Body of pancreas (tissue), 4 donors: ENCODE data around the gene IKZF2. TPM values are rescaled to one million over a fixed set of nuclear protein-coding genes. Genes with fewer than 3 reads are reported as not detected.

Experiments
- ATAC-seq: fragments of 150-250 bp; one replicate; pipeline ENCODE4 v1.9.1; 2016
- DNase-seq, 4 donors: peaks; one replicate each; pipeline ENCODE4 v3.0.0-alpha.2; 2019
- H3K27ac ChIP-seq, 4 donors: fragments of 200-600 bp; sonication (generic); 1 replicate in 3 of 4; 2 replicates in 1 of 4; pipeline versions ENCODE4 v1.5.1 to v1.6.1; 2016 to 2019; ENCODE audit warnings: mild to moderate bottlenecking in 1 of 4, mixed read lengths in 1 of 4, moderate library complexity in 1 of 4
- H3K27me3 ChIP-seq, 2 donors: fragments of 200-600 bp; sonication (generic); one replicate each; pipeline ENCODE4 v1.6.0; 2016; ENCODE audit warnings: mild to moderate bottlenecking in 1 of 2
- H3K36me3 ChIP-seq, 2 donors: fragments of 200-600 bp; sonication (generic); replicated peaks in 1 of 2; 2 replicates each; pipeline ENCODE4 v1.5.1; 2016; ENCODE audit warnings: low read depth in 2 of 2; ENCODE audit not compliant: insufficient read depth in 1 of 2
- H3K4me1 ChIP-seq: fragments of 200-600 bp; sonication (generic); one replicate; pipeline ENCODE4 v1.6.0; 2016
- H3K4me3 ChIP-seq, 2 donors: fragments of 200-600 bp; sonication (generic); 1 replicate in 1 of 2; 2 replicates in 1 of 2; pipeline ENCODE4 v1.5.1; 2016 to 2019
- H3K9me3 ChIP-seq, 3 donors: fragments of 200-600 bp; sonication (generic); 1 replicate in 2 of 3; 2 replicates in 1 of 3; pipeline ENCODE4 v1.5.1; 2016
- POLR2A ChIP-seq, 3 donors: fragments of 450-650 bp; IDR thresholded peaks; one replicate each; pipeline ENCODE4 v1.6.1; 2016; ENCODE audit warnings: antibody characterized with exemption in 3 of 3, mild to moderate bottlenecking in 2 of 3
- WGBS, 2 donors: methylation state at CpG; one replicate each; pipeline ENCODE4 v1.1.5; 2017; 5-methylcytosine and 5-hydroxymethylcytosine counted together
- intact Hi-C: fragments of 100-400 bp; cut with DNase I; formaldehyde crosslinking; loops from one replicate; pipeline ENCODE4 v1.15.1; 2023
- total RNA-seq, 2 donors: library from RNA; depleted of rRNA; stranded (reverse); fragments of >200 nt; gene quantifications; one replicate each; pipeline ENCODE4 v1.1.0, GENCODE V29; 2016
- TF ChIP-seq, protein P1 (sequence below), 7 experiments: fragments of 450-650 bp in 4 of 7; fragments of 200-600 bp in 3 of 7; sonication (generic) in 3 of 7; IDR thresholded peaks; one replicate each; pipeline ENCODE4 v1.5.1; 2016 to 2019; ENCODE audit warnings: antibody characterized with exemption in 7 of 7

The IKZF2 gene
- total RNA-seq, 2 donors from 2014 or later = 1.3 to 3.9 TPM

GRCh38 chr2:213137064-213137463, 14.3 kb downstream of the IKZF2 start:
- Histone ChIP-seq H3K27me3 (no peaks in the 10 kb centered on the region), H3K27ac (no peak overlapping the region), H3K4me3 (no peak overlapping the region), H3K36me3 (no peaks in the 10 kb centered on the region), H3K9me3 (no peaks in the 10 kb centered on the region), H3K4me1 (no peaks in the 10 kb centered on the region)
- ATAC-seq (no peak), DNase-seq (no peak)
- TF ChIP-seq, protein P1, sequence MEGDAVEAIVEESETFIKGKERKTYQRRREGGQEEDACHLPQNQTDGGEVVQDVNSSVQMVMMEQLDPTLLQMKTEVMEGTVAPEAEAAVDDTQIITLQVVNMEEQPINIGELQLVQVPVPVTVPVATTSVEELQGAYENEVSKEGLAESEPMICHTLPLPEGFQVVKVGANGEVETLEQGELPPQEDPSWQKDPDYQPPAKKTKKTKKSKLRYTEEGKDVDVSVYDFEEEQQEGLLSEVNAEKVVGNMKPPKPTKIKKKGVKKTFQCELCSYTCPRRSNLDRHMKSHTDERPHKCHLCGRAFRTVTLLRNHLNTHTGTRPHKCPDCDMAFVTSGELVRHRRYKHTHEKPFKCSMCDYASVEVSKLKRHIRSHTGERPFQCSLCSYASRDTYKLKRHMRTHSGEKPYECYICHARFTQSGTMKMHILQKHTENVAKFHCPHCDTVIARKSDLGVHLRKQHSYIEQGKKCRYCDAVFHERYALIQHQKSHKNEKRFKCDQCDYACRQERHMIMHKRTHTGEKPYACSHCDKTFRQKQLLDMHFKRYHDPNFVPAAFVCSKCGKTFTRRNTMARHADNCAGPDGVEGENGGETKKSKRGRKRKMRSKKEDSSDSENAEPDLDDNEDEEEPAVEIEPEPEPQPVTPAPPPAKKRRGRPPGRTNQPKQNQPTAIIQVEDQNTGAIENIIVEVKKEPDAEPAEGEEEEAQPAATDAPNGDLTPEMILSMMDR (IDR thresholded peaks at IDR 0.05) = no peak
- no peak for TF ChIP-seq POLR2A (IDR thresholded peaks at IDR 0.05)
- intact Hi-C loops = no loop called here
- 89 to 91% methylated on average over 4 of the region's 4 CpGs for WGBS, 2 donors

GRCh38 chr2:213129311-213129710, 22.1 kb downstream of the IKZF2 start:
- Histone ChIP-seq H3K36me3 (no peaks in the 10 kb centered on the region), H3K27ac (no peak overlapping the region), H3K9me3 (no peaks in the 10 kb centered on the region), H3K4me1 (peaks cover 7% of the 10 kb centered on the region), H3K4me3 (no peak overlapping the region), H3K27me3 (no peaks in the 10 kb centered on the region)
- ATAC-seq = no peak
- no peak for DNase-seq
- TF ChIP-seq, protein P1 (IDR thresholded peaks at IDR 0.05) = no peak
- TF ChIP-seq POLR2A (IDR thresholded peaks at IDR 0.05) = no peak
- WGBS, 2 donors = 75 to 86% methylated on average over 5 of the region's 5 CpGs
- intact Hi-C loops = no loop called here

DNA sequence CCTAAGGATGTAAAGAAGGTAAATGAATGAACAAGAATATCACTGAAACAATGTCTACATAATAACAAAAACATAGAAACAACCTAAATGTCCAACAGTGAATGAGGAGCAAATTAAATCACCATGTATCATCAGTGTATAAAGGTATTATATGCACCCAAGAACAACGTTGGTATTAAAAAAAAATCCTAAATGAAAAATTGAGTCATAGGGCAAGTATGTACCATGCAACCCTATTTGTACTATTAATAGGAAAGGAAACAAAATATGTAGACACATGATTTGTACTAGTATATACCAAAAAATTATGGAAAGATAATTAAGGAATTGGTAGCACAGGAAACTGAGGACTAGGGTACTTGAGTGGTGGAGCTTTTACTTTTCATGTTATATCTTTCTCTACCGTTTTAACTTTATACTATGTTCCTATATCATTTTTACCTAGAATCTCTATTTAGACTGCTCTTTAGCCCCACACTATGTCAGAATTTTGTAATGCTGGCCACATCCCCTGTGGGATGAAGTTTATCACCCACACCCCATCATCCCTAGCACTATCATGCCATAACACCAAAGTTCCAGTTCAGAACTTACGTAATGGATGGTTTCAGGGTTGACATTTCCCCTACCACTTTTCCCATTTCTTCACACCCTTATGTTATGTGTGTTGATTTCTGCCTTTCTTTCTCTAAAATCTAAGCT, 25.6 kb downstream of the IKZF2 start:
- H3K4me1 ChIP-seq = peaks cover 7% of the 10 kb centered on the region
- DNase-seq (no peak), ATAC-seq (no peak)
- no peak overlapping the region for H3K27ac ChIP-seq
- 78 to 86% methylated on average over 3 of the region's 3 CpGs for WGBS, 2 donors
- no peaks in the 10 kb centered on the region for H3K36me3 ChIP-seq
- H3K27me3 ChIP-seq = no peaks in the 10 kb centered on the region
- H3K9me3 ChIP-seq = no peaks in the 10 kb centered on the region
- no peak for TF ChIP-seq POLR2A (IDR thresholded peaks at IDR 0.05)
- TF ChIP-seq, protein P1 (IDR thresholded peaks at IDR 0.05) = no peak
- H3K4me3 ChIP-seq = no peak overlapping the region
- intact Hi-C loops = no loop called here

- ATAC-seq (no peak), DNase-seq (no peak)
- H3K9me3 ChIP-seq = no peaks in the 10 kb centered on the region
- TF ChIP-seq, protein P1 (IDR thresholded peaks at IDR 0.05) = no peak
- TF ChIP-seq POLR2A (IDR thresholded peaks at IDR 0.05) = no peak
- H3K4me3 ChIP-seq = no peak overlapping the region
- no peak overlapping the region for H3K27ac ChIP-seq
- no peaks in the 10 kb centered on the region for H3K27me3 ChIP-seq
- intact Hi-C loops = no loop called here
- H3K36me3 ChIP-seq = no peaks in the 10 kb centered on the region
- 75 to 86% methylated on average over 4 of the region's 4 CpGs for WGBS, 2 donors
- peaks cover 7% of the 10 kb centered on the region for H3K4me1 ChIP-seq
Observed at GRCh38 chr2:213122725-213123124, 28.7 kb downstream of the IKZF2 start.

DNA sequence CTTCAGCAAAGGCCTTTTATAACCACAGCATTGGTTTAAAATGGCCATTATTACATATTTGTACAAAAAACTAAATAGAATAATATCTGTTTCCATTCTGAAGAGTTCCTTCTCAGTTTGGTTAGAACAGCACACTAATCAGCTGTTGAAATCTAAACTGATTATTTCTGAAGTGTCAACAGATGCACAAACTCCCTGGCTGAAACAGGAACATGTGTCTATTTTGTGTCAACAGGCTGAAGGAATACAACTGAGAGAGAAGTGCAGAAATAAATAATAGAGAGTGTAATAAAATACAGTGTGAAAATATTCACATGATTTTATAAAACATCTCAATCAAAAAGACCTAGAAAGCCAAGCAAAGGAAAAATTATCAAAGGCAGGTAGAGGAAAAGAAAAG, 29.7 kb downstream of the IKZF2 start:
- TF ChIP-seq, protein P1 (IDR thresholded peaks at IDR 0.05) = no peak
- no peak for TF ChIP-seq POLR2A (IDR thresholded peaks at IDR 0.05)
- Histone ChIP-seq H3K4me3 (no peak overlapping the region), H3K27ac (no peak overlapping the region), H3K9me3 (no peaks in the 10 kb centered on the region), H3K27me3 (no peaks in the 10 kb centered on the region), H3K4me1 (no peaks in the 10 kb centered on the region), H3K36me3 (no peaks in the 10 kb centered on the region)
- no peak for DNase-seq
- intact Hi-C loops = no loop called here
- no peak for ATAC-seq
